Nephron progenitor cell (in vitro differentiated cells): ENCODE data around the gene MICA.
A peak's percentile ranks its signal among the peaks of the same experiment; 100 is the strongest.
"Not testable (repeated sequence)": the region's sequence is repeated elsewhere in the genome, so short reads cannot be mapped to it uniquely, and the experiment has no call there.

Experiments
- DNase-seq: peaks from one replicate; pipeline ENCODE4 v3.0.0; 2021
- H3K27ac Mint-ChIP-seq: 2 replicates; pipeline ENCODE4 v1.8.0; 2021; ENCODE audit warnings: mild to moderate bottlenecking, moderate library complexity, mixed read lengths
- H3K27me3 Mint-ChIP-seq: 2 replicates; pipeline ENCODE4 v1.8.0; 2021; ENCODE audit warnings: mild to moderate bottlenecking, low read depth, mixed read lengths; ENCODE audit not compliant: poor library complexity
- H3K36me3 Mint-ChIP-seq: 2 replicates; pipeline ENCODE4 v1.8.0; 2021; ENCODE audit warnings: low read depth, mixed read lengths
- H3K4me1 Mint-ChIP-seq: 2 replicates; pipeline ENCODE4 v1.8.0; 2021; ENCODE audit warnings: mixed read lengths
- H3K4me3 Mint-ChIP-seq: 2 replicates; pipeline ENCODE4 v1.8.0; 2021; ENCODE audit warnings: mild to moderate bottlenecking, moderate library complexity, mixed read lengths
- H3K9me3 Mint-ChIP-seq: 2 replicates; pipeline ENCODE4 v1.8.0; 2021; ENCODE audit warnings: mild to moderate bottlenecking, moderate library complexity, mixed read lengths
- TF ChIP-seq, protein P1 (sequence below): fragments of 200-600 bp; sonication (generic); IDR thresholded peaks from 2 replicates; pipeline ENCODE4 v1.5.0; 2021; ENCODE audit warnings: antibody characterized with exemption

The MICA gene

GRCh38 chr6:31396422-31397152, 6.8 kb upstream of the MICA start:
- peaks cover 28% of the 10 kb centered on the region for H3K4me1 Mint-ChIP-seq
- no peak overlapping the region for H3K4me3 Mint-ChIP-seq

DNA sequence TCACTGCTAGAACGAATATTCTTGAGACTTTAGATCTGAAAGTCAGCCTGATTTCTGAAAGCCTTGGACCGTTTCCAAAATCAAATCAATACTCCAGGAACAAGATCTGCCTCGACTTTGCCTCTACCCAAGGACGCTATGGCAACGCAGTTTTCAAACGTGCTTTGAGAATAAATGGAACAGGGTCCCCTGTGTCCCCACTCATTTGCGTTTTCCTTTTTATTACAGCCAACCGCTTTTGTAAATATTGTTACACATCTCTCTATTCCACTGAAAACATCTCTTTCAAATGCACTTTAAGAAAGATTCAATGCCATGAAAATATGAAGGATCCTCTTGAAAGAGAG, 6.3 kb upstream of the MICA start:
- not testable (repeated sequence) for H3K4me3 Mint-ChIP-seq, DNase-seq, H3K9me3 Mint-ChIP-seq, H3K36me3 Mint-ChIP-seq, H3K27ac Mint-ChIP-seq
- Mint-ChIP-seq H3K4me1 (peaks cover 33% of the 10 kb centered on the region), H3K27me3 (peaks cover 42% of the 10 kb centered on the region)

More at GRCh38 chr6:31396422-31397152, 6.8 kb upstream of the MICA start:
- DNase-seq: peak; percentile 89
- H3K36me3 Mint-ChIP-seq: peaks cover 5% of the 10 kb centered on the region
- peaks cover 37% of the 10 kb centered on the region for H3K27me3 Mint-ChIP-seq
- no peak overlapping the region for H3K27ac Mint-ChIP-seq
- H3K9me3 Mint-ChIP-seq: peaks cover 4% of the 10 kb centered on the region
- TF ChIP-seq, protein P1, sequence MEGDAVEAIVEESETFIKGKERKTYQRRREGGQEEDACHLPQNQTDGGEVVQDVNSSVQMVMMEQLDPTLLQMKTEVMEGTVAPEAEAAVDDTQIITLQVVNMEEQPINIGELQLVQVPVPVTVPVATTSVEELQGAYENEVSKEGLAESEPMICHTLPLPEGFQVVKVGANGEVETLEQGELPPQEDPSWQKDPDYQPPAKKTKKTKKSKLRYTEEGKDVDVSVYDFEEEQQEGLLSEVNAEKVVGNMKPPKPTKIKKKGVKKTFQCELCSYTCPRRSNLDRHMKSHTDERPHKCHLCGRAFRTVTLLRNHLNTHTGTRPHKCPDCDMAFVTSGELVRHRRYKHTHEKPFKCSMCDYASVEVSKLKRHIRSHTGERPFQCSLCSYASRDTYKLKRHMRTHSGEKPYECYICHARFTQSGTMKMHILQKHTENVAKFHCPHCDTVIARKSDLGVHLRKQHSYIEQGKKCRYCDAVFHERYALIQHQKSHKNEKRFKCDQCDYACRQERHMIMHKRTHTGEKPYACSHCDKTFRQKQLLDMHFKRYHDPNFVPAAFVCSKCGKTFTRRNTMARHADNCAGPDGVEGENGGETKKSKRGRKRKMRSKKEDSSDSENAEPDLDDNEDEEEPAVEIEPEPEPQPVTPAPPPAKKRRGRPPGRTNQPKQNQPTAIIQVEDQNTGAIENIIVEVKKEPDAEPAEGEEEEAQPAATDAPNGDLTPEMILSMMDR: peak; percentile 81

GRCh38 chr6:31397901-31398525, 5.4 kb upstream of the MICA start:
- Mint-ChIP-seq H3K36me3 (peaks cover 5% of the 10 kb centered on the region), H3K4me3 (no peak overlapping the region), H3K27ac (no peak overlapping the region), H3K9me3 (peaks cover 4% of the 10 kb centered on the region), H3K4me1 (peaks cover 42% of the 10 kb centered on the region), H3K27me3 (peaks cover 51% of the 10 kb centered on the region)
- no peak for DNase-seq
- TF ChIP-seq, protein P1: no peak

DNA sequence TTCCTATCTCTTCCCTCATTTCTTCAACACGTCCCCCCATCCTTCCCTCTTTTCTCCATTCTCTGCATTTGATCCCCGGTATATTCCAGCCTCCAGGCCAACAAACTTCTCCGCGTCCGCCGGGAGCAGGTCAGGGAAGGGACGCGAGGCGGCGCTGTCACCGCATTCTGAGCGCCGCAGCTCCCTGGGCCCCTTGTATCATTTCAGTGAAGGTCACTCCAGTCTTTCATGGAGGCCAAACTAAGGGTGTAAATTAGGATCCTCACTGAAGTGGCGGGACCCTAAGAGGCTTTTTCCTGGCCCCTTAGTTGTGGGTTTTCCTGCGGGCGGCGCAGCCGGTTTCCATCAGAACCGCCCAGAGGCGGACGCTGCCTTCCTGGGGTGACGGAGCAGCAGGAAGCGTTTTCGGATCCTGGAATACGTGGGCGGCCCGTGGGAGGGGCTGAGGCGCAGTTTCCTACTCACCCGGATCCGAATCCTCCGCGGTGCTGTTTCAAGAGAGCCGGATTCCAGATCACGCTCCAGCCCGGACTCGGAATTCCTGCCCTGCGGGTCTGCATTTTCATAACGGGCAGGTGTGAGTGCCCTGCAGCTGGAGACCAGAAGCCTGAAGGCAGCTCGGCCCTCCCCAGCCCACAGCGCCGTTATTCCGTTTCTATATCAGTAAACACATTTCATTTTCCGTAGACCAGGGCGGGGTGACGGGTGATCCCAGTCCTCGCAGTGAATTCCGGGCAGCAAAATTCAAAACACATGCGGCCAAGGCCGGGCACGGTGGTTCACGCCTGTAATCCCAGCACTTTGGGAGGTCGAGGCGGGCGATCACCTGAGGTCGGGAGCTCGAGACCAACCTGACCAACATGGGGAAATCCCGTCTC, 3.6 kb upstream of the MICA start:
- H3K4me1 Mint-ChIP-seq: peaks cover 38% of the 10 kb centered on the region
- DNase-seq: peak; percentile 74

GRCh38 chr6:31400467-31401289, 2.7 kb upstream of the MICA start:
- peaks cover 53% of the 10 kb centered on the region for H3K27me3 Mint-ChIP-seq
- peaks cover 40% of the 10 kb centered on the region for H3K4me1 Mint-ChIP-seq
- no peak overlapping the region for H3K27ac Mint-ChIP-seq
- H3K4me3 Mint-ChIP-seq: peak overlapping the region; percentile 85
- TF ChIP-seq, protein P1: no peak
- H3K9me3 Mint-ChIP-seq: peaks cover 4% of the 10 kb centered on the region
- DNase-seq: peak; percentile 23
- H3K36me3 Mint-ChIP-seq: peaks cover 5% of the 10 kb centered on the region

More for the DNA sequence above, 3.6 kb upstream of the MICA start:
- TF ChIP-seq, protein P1: peak; percentile 68
- Mint-ChIP-seq H3K27ac (no peak overlapping the region), H3K36me3 (peaks cover 5% of the 10 kb centered on the region), H3K4me3 (peak overlapping the region; percentile 85), H3K9me3 (peaks cover 4% of the 10 kb centered on the region), H3K27me3 (peaks cover 52% of the 10 kb centered on the region)
